Keratinocyte (primary cell): Measurements from ENCODE around the gene CRYM.
"Not testable (repeated sequence)": the region's sequence is repeated elsewhere in the genome, so short reads cannot be mapped to it uniquely, and the experiment has no call there.

Source experiments
- CTCF ChIP-seq, 3 experiments: IDR thresholded peaks in 1 of 3; conservative IDR thresholded peaks in 1 of 3; optimal IDR thresholded peaks in 1 of 3; 2 replicates in 2 of 3; 3 replicates in 1 of 3; pipeline versions ENCODE3 to v1.5.1; 2011; ENCODE audit warnings: low read length in 3 of 3, mild to moderate bottlenecking in 3 of 3, moderate library complexity in 2 of 3, control low read depth in 1 of 3, inconsistent platforms in 1 of 3; ENCODE audit not compliant: insufficient read depth in 2 of 3; ENCODE audit errors: extremely low read depth in 1 of 3
- EZH2 ChIP-seq: IDR thresholded peaks from one replicate; pipeline ENCODE4 v1.6.1; 2012; ENCODE audit warnings: inconsistent platforms, mild to moderate bottlenecking, low read length, moderate library complexity

GRCh38 chr16:21306712-21307111, 28.6 kb upstream of the CRYM start:
- TF ChIP-seq CTCF (optimal IDR thresholded peaks at IDR 0.05 in 1 of 3, IDR thresholded peaks at IDR 0.05 in 1 of 3, conservative IDR thresholded peaks at IDR 0.05 in 1 of 3; ENCODE audit: extremely low read depth in 1 of 3, insufficient read depth in 2 of 3, low read length in 3 of 3); EZH2: not testable (repeated sequence)
